SK-N-SH (cell line): ENCODE data around the gene NEMP1. TPM values are rescaled to one million over a fixed set of nuclear protein-coding genes. Genes with fewer than 3 reads are reported as not detected.

ENCODE experiments used
- CTCF ChIA-PET: fragments of 300-600, 350-600 bp; formaldehyde crosslinking; extraction: SDS; loops from one replicate; lab custom pipeline; 2021; lab: Yijun Ruan, JAX
- POLR2A ChIA-PET: fragments of 350-600 bp; sonication (Branson Sonifier 250); formaldehyde crosslinking; extraction: SDS; loops from one replicate; lab custom pipeline; 2020; ENCODE audit warnings: antibody characterized with exemption, inconsistent platforms; lab: Yijun Ruan, JAX
- DNase-seq: peaks from one replicate; pipeline ENCODE4 v3.0.0; 2012
- H2AFZ ChIP-seq: fragments of 200-600 bp; sonication (generic); 2 replicates; pipeline ENCODE4 v1.8.1; 2016; ENCODE audit warnings: antibody characterized with exemption, mild to moderate bottlenecking, low read depth
- H3F3A ChIP-seq: fragments of 200-600 bp; sonication (generic); replicated peaks from 2 replicates; pipeline ENCODE3; 2016; ENCODE audit warnings: antibody characterized with exemption, mild to moderate bottlenecking; ENCODE audit not compliant: insufficient read depth
- H3K27ac ChIP-seq, 2 experiments: fragments of 200-500 bp in 1 of 2; fragments of 200-600 bp in 1 of 2; sonication (Bioruptor generic) in 1 of 2; sonication (generic), shearing (Covaris generic) in 1 of 2; 2 replicates each; pipeline versions ENCODE4 v1.5.1 to v1.6.1; 2014 to 2016; ENCODE audit warnings: low read depth in 2 of 2, inconsistent platforms in 1 of 2, low read length in 1 of 2, mild to moderate bottlenecking in 1 of 2, mixed read lengths in 1 of 2
- H3K27me3 ChIP-seq: fragments of 200-600 bp; sonication (generic), shearing (Covaris generic); 2 replicates; pipeline ENCODE4 v1.6.1; 2016; ENCODE audit warnings: mixed run types; ENCODE audit not compliant: insufficient read depth
- H3K36me3 ChIP-seq, 2 experiments: fragments of 200-500 bp in 1 of 2; fragments of 200-600 bp in 1 of 2; sonication (Bioruptor generic) in 1 of 2; sonication (generic) in 1 of 2; replicated peaks in 1 of 2; 2 replicates each; pipeline versions ENCODE3 to v1.5.1; 2014 to 2016; ENCODE audit warnings: low read length in 1 of 2, mild to moderate bottlenecking in 1 of 2; ENCODE audit not compliant: insufficient read depth in 2 of 2, control insufficient read depth in 1 of 2
- H3K4me1 ChIP-seq, 2 experiments: fragments of 200-500 bp in 1 of 2; fragments of 200-600 bp in 1 of 2; sonication (Bioruptor generic) in 1 of 2; sonication (generic), shearing (Covaris generic) in 1 of 2; 2 replicates each; pipeline versions ENCODE4 v1.5.1 to v1.6.1; 2014 to 2016; ENCODE audit warnings: low read depth in 1 of 2, low read length in 1 of 2, mixed run types in 1 of 2; ENCODE audit not compliant: insufficient read depth in 2 of 2, control insufficient read depth in 1 of 2
- H3K4me2 ChIP-seq: fragments of 200-600 bp; sonication (generic), shearing (Covaris generic); 2 replicates; pipeline ENCODE4 v1.6.1; 2017; ENCODE audit warnings: mixed run types
- H3K4me3 ChIP-seq, 2 experiments: fragments of 200-500 bp in 1 of 2; fragments of 200-600 bp in 1 of 2; sonication (Bioruptor generic) in 1 of 2; sonication (generic), shearing (Covaris generic) in 1 of 2; 2 replicates each; pipeline versions ENCODE4 v1.5.1 to v1.8.1; 2014 to 2016; ENCODE audit warnings: low read depth in 2 of 2, inconsistent platforms in 1 of 2, low read length in 1 of 2, mild to moderate bottlenecking in 1 of 2, mixed read lengths in 1 of 2, moderate library complexity in 1 of 2
- H3K79me2 ChIP-seq: fragments of 200-600 bp; sonication (generic); 2 replicates; pipeline ENCODE4 v1.8.1; 2017; ENCODE audit warnings: mild to moderate bottlenecking; ENCODE audit not compliant: insufficient read depth
- H3K9ac ChIP-seq: fragments of 200-600 bp; sonication (generic); 2 replicates; pipeline ENCODE4 v1.6.1; 2017; ENCODE audit warnings: mixed run types
- H3K9me2 ChIP-seq: fragments of 200-600 bp; sonication (generic); 2 replicates; pipeline ENCODE4 v1.6.1; 2017; ENCODE audit warnings: mixed run types
- H3K9me3 ChIP-seq: fragments of 200-600 bp; sonication (generic); 2 replicates; pipeline ENCODE4 v1.6.1; 2017; ENCODE audit warnings: mixed run types, mild to moderate bottlenecking, moderate library complexity
- H4K20me1 ChIP-seq: fragments of 200-600 bp; sonication (generic); 2 replicates; pipeline ENCODE4 v1.6.1; 2017; ENCODE audit warnings: mild to moderate bottlenecking, mixed run types; ENCODE audit not compliant: insufficient read depth
- EP300 ChIP-seq, 2 experiments: IDR thresholded peaks; 2 replicates each; pipeline versions ENCODE4 v1.4.0 to v1.6.1; 2012; ENCODE audit warnings: borderline replicate concordance in 1 of 2, low read depth in 1 of 2, low read length in 1 of 2
- NFIC ChIP-seq: IDR thresholded peaks from 2 replicates; pipeline ENCODE4 v1.4.0; 2012; ENCODE audit warnings: borderline replicate concordance
- SIN3A ChIP-seq: IDR thresholded peaks from 2 replicates; pipeline ENCODE4 v1.6.1; 2012; ENCODE audit warnings: low read depth, mild to moderate bottlenecking, low read length, moderate library complexity, borderline replicate concordance
- YY1 ChIP-seq: IDR thresholded peaks from 2 replicates; pipeline ENCODE4 v1.4.0; 2012; ENCODE audit warnings: low read depth, mild to moderate bottlenecking
- WGBS: methylation state at CpG from one replicate; pipeline ENCODE4 v1.1.6; 2017; ENCODE audit warnings: low lambda C conversion rate; 5-methylcytosine and 5-hydroxymethylcytosine counted together
- polyA plus RNA-seq, 3 experiments: library from polyadenylated mRNA; depleted of rRNA; stranded (reverse); fragments of >200 nt; gene quantifications; 2 replicates each; pipeline ENCODE4 v1.2.3, GENCODE V29; 2012
- TF ChIP-seq, protein P1 (sequence below): IDR thresholded peaks from 2 replicates; pipeline ENCODE4 v1.6.1; 2012; ENCODE audit warnings: mild to moderate bottlenecking, low read depth, low read length, moderate library complexity
- TF ChIP-seq, protein P2 (sequence below): fragments of 150-350 bp; IDR thresholded peaks from 2 replicates; pipeline ENCODE4 v1.6.1; 2016; ENCODE audit warnings: mild to moderate bottlenecking, low read depth, low read length

The NEMP1 gene
- polyA plus RNA-seq, 1 of the 3 experiments (the other 2 are of a cell fraction) = 6.2 TPM

DNA sequence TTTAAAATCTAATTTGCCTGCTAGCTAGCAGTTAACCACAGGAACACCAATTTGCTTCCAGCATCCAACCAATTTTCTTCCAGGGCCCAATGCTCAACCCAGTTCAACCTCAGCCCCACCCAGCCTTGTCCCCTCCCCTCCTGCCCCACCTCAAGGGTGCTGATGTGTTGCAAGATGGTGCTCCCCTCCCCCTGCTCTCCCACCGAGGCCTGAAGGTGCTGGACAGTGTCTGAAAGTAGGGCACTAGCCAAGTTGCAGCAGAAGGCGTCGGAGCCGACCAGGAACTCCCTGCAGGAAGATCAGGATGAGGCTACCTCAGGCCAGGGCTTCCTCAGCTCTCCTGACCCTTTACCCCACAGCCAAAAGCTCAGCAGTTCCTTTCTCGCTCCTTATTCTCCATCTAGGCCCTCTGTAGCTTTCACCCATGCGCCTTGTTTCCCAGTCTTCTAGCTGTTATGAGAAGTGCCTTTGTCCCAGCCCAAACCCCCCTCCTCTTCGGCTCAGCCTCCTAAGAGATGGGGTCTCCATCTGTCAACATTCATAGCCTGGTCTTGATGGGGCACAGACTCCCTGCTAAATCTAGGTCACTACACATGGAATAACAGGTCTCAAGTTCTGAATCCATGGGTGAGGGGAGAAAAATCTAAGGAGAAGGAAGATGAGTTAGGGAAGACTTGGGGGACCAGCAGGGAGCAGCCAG lies 29.0 kb upstream of the NEMP1 start:
- Histone ChIP-seq H4K20me1 (no peaks in the 10 kb centered on the region), H3K9me2 (no peaks in the 10 kb centered on the region), H3K27ac (no peak overlapping the region), H3K79me2 (no peaks in the 10 kb centered on the region), H3F3A (no peaks in the 10 kb centered on the region), H3K36me3 (no peaks in the 10 kb centered on the region), H3K9me3 (no peaks in the 10 kb centered on the region), H3K4me1 (peaks cover 0 to 11% of the 10 kb centered on the region in 2 experiments; a peak in 2 of 4 replicates), H2AFZ (no peak overlapping the region), H3K4me2 (no peak overlapping the region), H3K27me3 (no peaks in the 10 kb centered on the region), H3K4me3 (no peak overlapping the region), H3K9ac (no peak overlapping the region)
- ChIA-PET POLR2A (no interaction called here), CTCF (interaction anchor here (0.9 to 23.2 kb wide), 6 partner anchors 15 to 106 kb away, joined by 3 to 339 read pairs (median 17); partner anchors contain the start of genes NEMP1 and ZBTB39)
- DNase-seq = no peak
- WGBS = 77% methylated on average over 7 of the region's 7 CpGs
- TF ChIP-seq, protein P1, sequence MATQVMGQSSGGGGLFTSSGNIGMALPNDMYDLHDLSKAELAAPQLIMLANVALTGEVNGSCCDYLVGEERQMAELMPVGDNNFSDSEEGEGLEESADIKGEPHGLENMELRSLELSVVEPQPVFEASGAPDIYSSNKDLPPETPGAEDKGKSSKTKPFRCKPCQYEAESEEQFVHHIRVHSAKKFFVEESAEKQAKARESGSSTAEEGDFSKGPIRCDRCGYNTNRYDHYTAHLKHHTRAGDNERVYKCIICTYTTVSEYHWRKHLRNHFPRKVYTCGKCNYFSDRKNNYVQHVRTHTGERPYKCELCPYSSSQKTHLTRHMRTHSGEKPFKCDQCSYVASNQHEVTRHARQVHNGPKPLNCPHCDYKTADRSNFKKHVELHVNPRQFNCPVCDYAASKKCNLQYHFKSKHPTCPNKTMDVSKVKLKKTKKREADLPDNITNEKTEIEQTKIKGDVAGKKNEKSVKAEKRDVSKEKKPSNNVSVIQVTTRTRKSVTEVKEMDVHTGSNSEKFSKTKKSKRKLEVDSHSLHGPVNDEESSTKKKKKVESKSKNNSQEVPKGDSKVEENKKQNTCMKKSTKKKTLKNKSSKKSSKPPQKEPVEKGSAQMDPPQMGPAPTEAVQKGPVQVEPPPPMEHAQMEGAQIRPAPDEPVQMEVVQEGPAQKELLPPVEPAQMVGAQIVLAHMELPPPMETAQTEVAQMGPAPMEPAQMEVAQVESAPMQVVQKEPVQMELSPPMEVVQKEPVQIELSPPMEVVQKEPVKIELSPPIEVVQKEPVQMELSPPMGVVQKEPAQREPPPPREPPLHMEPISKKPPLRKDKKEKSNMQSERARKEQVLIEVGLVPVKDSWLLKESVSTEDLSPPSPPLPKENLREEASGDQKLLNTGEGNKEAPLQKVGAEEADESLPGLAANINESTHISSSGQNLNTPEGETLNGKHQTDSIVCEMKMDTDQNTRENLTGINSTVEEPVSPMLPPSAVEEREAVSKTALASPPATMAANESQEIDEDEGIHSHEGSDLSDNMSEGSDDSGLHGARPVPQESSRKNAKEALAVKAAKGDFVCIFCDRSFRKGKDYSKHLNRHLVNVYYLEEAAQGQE = peak; percentile 46; the same call in 1 of the 2 replicates
- TF ChIP-seq NFIC (no peak), SIN3A (no peak), EP300 (IDR thresholded peaks at IDR 0.05; ENCODE audit: borderline replicate concordance in 1 of 2, low read depth in 1 of 2, low read length in 1 of 2) (no peak), YY1 (no peak)

DNA sequence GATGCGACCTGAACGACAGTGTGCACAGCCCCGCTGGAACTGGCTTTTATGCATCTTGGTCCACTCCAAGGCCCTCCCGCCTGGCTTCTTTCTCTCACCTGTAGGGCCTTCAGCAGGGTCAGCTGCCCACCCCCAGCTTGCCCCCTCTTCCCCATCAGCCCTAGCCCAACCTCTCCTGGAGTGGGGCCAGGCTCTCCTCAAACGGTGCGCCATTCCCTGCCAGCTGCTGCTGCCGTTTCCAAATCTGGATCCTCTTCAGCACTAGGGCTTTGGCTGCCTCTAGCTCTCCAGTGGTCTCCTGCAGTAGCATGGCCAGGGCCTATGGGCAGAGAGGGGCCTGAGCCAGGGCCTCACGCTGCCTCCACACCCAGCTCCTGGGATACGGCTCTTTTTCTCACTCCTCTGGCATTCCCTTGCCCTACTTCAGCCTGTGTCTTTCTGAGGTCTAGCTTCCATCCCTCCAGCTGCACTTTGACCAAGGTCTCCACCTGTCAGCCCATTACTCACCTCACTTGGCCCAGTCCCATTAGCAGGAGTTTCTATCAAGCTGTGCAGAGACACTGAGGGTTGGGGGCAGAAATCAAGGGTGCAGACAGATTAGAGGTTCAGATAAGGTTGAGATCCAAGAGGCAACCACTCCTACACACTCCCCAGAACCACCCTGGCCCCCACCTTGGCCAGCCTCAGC lies 27.6 kb upstream of the NEMP1 start:
- ChIA-PET POLR2A (no interaction called here), CTCF (interaction anchor here (0.8 to 23.2 kb wide), 7 partner anchors 13 to 108 kb away, joined by 3 to 339 read pairs (median 5); partner anchors contain the start of genes NAB2 and NEMP1)
- Histone ChIP-seq H4K20me1 (no peaks in the 10 kb centered on the region), H3K79me2 (no peaks in the 10 kb centered on the region), H2AFZ (no peak overlapping the region), H3K9me3 (no peaks in the 10 kb centered on the region), H3K9ac (no peak overlapping the region), H3K4me2 (no peak overlapping the region), H3K27ac (no peak overlapping the region), H3K4me3 (no peak overlapping the region), H3K27me3 (no peaks in the 10 kb centered on the region), H3K4me1 (peaks cover 0 to 2% of the 10 kb centered on the region in 2 experiments; a peak in 2 of 4 replicates), H3K9me2 (no peaks in the 10 kb centered on the region), H3K36me3 (no peaks in the 10 kb centered on the region), H3F3A (no peaks in the 10 kb centered on the region)
- TF ChIP-seq, protein P2, sequence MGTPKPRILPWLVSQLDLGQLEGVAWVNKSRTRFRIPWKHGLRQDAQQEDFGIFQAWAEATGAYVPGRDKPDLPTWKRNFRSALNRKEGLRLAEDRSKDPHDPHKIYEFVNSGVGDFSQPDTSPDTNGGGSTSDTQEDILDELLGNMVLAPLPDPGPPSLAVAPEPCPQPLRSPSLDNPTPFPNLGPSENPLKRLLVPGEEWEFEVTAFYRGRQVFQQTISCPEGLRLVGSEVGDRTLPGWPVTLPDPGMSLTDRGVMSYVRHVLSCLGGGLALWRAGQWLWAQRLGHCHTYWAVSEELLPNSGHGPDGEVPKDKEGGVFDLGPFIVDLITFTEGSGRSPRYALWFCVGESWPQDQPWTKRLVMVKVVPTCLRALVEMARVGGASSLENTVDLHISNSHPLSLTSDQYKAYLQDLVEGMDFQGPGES = no peak
- WGBS = 86% methylated on average over 9 of the region's 9 CpGs
- peak; percentile 6 for DNase-seq
